GM12874 (cell line): ENCODE data around the gene MINDY4B.

Experiments
- CTCF ChIP-seq: IDR thresholded peaks from 2 replicates; pipeline ENCODE4 v1.5.1; 2011; ENCODE audit warnings: low read depth, mild to moderate bottlenecking, control low read depth, low read length, moderate library complexity; ENCODE audit not compliant: insufficient read depth

The MINDY4B gene

GRCh38 chr3:150917951-150918350 is 12.7 kb upstream of the MINDY4B start:
- no peak for TF ChIP-seq CTCF

DNA sequence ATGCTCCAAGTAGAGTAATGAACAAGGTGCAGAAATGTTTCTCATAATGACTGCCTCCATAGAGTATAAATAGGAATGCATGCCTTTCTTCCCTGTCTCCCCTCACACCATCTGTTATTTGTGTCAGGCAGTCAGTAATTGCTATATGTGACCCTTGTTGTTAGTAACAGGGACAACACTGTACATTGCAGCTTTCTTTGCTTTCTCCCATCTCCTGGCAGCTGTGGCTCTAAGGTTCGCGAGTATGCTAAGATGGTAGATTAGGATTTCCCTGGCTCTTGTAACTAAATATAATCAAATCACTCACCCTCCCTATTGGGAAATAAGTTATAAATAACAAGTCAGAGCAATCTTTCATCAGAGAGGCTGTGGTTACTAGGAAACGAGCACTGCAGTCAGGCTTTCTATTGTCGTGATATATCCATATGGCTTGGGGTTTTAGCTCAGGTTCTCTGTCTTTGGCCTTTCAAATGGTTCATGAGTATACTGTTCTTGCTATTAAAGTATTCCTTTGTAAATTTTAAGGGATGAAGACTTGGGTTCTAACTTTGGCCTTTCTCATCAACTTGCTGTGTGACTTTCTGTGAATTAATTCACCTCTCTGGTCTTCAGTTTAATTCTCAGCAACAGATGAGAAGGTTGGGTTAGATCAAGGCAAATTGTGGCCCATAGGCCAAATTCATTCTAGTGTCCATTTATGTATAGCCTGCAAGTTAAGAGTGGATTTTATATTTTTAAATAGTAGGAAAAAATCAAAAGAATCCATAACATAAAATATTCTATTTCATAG is 8.1 kb upstream of the MINDY4B start:
- TF ChIP-seq CTCF, result no peak

- no peak for TF ChIP-seq CTCF
These were observed 7.3 kb upstream of the MINDY4B start for GRCh38 chr3:150912501-150912900.

GRCh38 chr3:150911771-150912170 is 6.5 kb upstream of the MINDY4B start:
- TF ChIP-seq CTCF, result no peak

DNA sequence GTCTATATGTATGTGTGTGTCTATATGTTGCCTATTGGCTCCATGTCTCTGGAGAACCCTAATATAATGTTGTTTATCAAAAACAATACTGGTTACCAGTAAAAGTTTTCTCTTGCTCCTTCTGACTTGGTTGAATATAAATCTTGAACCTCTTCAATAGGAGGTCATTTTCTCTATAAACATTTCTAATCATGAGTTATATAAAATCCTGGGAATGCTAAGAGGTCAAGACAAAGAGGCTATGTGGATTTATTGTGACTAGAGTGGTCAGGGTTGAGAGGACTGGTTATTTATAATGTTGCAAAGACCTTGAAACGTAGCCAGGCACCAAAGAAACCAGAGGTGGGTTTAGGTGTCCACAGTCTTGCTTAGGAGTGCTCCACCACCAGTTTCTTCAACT is 1.2 kb upstream of the MINDY4B start:
- TF ChIP-seq CTCF, result no peak

GRCh38 chr3:150905746-150906145 is 507 bp upstream of the MINDY4B start:
- TF ChIP-seq CTCF, result no peak

DNA sequence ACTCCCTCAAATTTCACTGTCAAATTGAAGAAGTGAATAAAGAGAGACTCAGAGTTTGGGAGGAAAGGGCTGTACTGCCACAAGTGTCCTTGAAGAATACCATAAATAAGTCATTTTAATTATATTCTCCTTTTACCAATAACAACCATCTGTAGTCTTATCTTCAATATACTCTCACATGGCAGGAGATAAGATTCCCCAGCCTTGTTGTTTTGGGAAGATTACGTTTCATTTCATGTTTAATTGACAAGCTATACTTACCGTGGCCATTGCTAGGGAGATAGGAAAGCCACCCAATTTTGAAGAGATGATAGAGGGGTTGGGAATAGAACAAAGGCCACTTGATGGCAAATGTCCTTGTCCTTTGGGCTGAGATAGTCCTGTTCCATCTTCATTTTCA is 2.3 kb downstream of the MINDY4B start:
- no peak for TF ChIP-seq CTCF
